Stimulated activated CD4-positive, alpha-beta T cell treated with anti-CD3 and anti-CD28 coated beads, TNF-alpha, amount 100 ng/mL, for 1 hour (primary cell): ENCODE data around the gene KCNH3.
"Not testable (repeated sequence)": the region's sequence is repeated elsewhere in the genome, so short reads cannot be mapped to it uniquely, and the experiment has no call there.

Experiments
- DNase-seq, 3 donors: peaks; one replicate each; pipeline ENCODE4 v3.0.0-alpha.2; 2020; ENCODE audit warnings: low read depth in 3 of 3, low spot score in 1 of 3

The KCNH3 gene, protein sequence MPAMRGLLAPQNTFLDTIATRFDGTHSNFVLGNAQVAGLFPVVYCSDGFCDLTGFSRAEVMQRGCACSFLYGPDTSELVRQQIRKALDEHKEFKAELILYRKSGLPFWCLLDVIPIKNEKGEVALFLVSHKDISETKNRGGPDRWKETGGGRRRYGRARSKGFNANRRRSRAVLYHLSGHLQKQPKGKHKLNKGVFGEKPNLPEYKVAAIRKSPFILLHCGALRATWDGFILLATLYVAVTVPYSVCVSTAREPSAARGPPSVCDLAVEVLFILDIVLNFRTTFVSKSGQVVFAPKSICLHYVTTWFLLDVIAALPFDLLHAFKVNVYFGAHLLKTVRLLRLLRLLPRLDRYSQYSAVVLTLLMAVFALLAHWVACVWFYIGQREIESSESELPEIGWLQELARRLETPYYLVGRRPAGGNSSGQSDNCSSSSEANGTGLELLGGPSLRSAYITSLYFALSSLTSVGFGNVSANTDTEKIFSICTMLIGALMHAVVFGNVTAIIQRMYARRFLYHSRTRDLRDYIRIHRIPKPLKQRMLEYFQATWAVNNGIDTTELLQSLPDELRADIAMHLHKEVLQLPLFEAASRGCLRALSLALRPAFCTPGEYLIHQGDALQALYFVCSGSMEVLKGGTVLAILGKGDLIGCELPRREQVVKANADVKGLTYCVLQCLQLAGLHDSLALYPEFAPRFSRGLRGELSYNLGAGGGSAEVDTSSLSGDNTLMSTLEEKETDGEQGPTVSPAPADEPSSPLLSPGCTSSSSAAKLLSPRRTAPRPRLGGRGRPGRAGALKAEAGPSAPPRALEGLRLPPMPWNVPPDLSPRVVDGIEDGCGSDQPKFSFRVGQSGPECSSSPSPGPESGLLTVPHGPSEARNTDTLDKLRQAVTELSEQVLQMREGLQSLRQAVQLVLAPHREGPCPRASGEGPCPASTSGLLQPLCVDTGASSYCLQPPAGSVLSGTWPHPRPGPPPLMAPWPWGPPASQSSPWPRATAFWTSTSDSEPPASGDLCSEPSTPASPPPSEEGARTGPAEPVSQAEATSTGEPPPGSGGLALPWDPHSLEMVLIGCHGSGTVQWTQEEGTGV

DNA sequence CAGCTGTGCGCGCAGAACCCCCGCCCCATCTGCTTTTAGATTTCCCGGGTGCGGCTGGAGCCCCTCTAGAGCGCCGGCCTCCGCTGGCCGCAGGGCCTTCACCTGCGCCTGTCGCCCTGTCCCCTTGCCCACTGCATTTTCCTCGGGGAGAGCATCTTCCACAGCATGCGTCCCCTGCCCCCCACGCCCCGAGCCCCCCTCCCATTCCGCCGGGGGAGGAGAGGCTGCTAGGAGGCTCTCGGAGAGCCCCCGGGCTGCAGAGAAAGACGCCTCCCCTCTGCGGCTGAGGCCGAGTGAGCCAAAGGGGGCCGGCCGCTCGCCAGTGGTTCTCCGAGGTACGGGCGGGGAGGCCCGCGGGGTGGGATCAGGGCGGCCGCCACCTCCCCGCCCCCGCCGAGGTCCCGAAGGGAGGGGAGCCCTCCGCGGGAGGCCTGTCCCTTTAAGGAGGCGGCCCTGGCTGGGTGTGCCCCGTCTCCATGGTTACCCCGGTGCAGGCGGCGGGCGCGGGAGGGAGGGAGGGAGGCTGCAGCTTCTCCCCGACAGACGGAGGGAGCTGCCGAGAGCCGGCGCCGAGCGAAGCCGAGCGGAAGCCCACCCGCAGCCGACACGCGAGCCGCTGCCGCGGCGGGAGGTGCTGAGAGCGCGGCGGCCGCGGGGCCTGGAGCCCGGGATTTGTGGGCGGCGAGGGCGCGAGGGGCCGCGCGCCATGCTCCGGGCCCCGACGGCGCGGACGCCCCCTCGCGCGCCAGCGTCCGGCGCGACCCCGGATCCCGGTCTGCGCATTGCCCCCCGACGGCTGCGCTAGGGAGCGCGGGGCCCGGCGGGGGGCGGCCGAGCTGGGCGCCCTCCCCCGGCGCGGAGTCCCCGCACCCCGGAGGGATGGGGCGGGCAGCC is at the start of gene KCNH3:
TSS of gene KCNH3 (plus strand) at position 521 of the 894 bp plus-strand sequence. CDS start 387 bp downstream, outside the sequence.
- DNase-seq = peak; percentile 60 to 80 (median 80)

DNA sequence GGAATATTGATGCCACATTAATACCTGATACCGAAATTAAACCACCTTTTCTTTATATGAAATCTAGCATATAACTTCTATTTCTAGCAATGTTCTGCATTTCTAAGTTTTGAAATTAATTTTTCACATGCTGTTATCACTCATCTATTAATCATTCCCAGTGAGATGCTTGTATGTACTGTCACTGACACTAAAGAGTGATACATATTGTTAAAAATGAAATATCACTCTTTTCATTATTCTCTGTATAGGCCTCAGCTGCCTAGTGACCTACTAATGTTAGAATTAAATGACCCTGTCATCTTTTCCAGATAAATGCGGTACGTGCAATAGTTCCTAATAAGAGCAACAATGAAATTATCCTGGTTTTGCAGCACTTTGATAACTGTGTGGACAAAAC is 49.7 kb upstream of the KCNH3 start:
- DNase-seq = no peak

DNA sequence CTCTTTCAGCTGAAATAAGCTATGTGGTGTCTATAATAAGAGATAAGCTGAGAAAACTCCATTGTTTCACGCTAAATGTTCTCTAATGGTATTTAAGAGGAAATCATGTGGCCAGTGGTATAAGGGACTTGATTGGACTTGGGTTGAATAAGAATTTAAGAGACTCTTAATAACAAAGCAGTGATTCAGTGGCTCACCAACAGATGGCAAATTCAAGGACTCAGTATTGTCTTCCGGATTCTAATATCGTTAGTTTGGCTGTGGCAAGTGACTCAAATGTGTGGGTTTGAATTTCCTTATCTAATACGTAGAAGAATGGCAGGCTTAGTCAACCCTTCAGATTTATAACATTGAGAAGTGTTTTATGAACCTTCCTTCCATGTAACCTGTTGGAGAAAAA is 49.1 kb upstream of the KCNH3 start:
- DNase-seq = no peak

DNA sequence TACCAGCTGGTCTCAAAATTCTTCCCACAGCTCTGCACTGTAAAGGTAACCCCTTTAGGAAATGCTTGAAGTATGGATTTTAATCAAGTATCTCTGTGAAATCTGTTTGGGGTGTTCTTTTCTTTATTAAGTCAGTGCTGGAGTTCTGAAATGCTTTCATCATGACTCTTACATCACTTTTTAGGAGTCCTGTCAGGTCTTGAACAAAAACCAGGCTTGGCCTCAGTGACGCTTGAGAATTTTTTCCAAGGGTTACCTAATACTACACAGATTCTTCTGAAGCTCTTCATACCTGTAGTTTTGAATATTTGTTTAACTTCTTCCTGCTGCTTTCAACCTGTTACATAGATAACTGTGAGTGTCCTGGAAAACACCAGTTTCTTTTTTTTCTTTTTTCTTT is 47.0 kb upstream of the KCNH3 start:
- no peak for DNase-seq

DNA sequence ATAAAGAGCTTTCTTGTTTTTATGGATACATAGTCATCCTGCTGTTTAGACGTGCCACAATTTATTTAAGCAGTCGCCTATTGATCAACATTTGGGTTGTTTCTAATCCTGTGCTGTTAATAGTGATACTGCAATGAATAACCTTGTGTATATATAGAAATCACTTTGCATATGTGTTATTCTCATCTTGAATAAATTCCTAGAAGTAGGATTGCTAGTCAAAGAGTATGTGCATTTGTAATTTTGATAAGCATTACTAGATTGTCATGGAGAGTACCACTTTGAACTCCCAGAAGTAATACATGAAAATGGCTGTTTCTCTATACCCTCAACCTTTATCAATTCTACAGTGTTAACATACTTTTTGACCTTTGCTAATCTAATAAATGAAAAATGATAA is 44.9 kb upstream of the KCNH3 start:
- no peak for DNase-seq

DNA sequence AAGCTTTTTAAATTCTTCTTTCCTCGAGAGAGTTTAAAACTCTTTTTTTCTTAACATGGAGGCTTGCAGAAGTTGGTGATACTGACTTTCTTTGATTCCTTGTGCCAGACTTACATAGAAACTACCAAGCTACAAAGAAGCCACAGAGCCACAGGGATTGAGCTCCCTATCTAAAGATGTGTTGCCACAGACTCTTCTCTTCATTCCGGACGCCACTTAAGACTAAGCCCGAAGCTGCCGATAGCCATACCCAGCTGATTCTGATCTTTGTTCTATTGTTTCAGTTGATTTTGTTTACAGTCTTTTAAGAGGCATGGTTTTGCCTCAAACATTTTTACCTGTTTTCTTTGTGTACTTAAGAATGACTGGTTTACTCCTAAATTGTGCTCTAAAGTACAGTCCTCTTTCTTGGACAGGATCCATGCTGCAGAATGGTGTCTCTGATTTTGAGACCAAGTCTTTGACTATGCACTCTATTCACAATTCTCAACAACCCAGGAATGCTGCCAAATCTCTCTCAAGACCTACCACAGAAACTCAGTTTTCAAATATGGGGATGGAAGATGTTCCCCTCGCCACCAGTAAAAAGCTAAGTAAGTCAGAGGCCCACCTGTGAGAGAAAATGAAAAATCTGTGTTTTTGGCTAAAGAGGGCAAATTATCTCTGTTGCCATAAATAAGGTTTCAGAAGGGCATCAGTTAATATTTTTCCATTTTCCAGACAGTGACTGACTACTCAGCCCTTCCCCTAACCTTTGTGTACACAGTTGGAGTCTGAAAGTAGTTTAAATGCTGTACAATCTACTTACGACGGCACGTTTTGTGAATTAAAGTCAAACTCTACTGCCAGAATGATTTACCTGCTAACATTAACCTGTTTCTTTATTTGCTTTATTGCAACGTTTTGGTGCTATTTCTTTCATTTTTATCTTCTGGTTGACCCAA is 42.1 kb upstream of the KCNH3 start:
- DNase-seq = no peak

DNA sequence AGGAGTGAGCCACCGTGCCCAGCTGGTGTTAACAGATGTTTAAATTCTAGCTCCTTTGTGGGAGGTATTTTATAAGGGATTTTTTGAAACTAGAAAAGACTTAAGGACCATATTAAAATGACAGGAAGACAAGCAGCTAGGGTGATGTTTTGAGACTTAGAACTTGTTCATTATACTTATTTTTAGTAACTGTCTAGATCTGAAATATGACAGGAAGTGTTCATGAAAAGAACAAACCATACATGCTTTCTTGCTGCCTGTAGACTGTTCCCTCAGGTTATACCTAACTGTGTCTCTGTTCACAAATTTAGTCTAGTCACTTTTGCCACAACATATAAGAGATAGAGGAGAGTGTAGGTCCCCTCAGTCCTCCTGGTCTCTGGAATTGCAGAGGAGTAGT is 36.9 kb upstream of the KCNH3 start:
- no peak for DNase-seq

DNA sequence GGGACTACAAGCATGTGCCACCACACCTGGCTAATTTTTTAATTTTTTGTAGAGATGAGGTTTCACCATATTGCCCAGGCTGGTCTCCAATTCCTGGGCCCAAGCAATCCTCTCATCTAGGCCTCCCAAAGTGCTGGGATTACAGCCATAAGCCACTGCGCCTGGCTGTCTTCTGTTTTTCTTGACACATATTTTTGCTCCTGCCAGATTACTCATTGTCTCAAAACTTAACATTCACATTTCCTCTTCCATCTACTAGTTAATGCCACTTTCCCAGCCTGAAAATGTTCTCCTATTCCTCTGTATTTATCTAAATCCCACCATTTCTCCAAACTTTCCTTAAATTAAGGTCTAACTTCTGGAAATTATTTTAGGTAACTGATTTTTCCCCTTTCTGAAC is 36.2 kb upstream of the KCNH3 start:
- no peak for DNase-seq

DNA sequence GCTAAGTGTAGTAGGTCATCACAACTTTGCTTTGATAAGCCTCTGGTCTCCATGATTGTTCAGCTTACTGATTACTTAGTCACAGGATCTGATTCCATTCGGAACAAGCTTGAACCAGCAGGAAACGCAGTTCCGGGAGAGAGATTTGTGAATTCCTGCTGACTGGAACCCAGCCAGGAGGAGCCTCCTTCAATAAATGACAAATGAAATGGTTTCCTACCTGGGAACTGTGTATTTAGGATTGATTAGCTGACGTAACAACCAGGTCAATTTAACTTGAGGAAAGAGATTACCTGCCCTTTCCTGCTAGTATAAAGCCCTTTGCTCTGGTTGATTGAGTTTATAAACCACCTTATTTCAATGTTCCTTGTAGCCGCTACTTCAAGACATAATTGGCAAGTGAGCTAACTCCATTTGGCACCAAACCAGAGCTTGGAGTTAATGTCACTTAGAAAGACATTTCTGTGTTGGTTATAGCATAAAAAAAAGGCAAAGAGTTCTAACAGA is 35.1 kb upstream of the KCNH3 start:
- DNase-seq = no peak

DNA sequence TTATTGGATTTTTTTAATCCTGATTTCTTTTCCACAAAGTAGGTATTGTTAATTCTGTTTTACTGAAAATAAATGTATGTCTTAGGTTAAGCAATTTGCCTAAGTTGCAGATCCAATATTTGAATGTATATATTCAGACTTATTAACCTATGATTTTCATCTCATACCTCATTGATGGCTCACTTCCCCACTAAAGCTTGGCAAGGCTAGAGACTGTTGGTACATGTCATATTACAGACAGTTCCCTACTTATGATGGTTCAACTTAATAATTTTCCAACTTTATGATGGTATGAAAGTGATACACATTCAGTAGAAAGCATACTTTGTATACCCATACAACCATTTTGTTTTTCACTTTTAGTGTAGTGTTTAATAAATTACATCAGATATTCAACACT is 33.2 kb upstream of the KCNH3 start:
- DNase-seq = no peak

DNA sequence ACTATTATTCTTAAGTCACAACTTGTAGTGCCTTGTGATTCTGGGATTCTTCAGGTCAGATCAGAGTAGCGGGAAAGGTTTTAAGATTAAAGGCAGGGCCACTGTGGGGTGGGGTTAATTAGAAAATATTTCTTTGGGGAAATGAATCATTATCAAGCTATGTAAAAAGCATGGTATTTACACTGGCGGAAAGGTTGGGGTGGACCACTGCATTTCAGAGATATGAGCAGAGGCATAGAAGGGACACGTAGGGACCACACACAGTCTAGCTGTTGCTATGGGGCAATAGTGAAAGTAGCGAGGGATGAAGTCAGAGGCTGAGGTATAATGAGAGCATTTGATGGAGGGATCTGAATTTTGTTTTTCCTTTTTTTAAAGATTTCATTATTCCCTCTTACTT is 31.7 kb upstream of the KCNH3 start:
- DNase-seq = no peak

DNA sequence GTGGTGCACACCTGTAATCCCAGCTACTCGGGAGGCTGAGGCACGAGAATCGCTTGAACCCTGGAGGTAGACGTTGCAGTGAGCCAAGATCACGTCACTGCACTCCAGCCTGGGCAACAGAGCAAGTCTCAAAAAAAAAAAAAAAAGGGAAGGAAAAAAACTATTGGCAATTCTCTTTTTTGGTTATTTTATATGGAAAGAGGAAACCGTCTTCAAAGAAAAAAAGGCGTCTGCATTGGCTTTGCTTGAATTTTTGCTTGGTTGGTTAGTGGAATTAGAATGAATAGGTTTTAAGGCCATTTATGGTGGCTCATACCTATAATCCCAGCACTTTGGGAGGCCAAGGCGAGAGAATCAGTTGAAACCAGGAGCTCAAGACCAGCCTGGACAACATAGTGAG is 29.1 kb upstream of the KCNH3 start:
- not testable (repeated sequence) for DNase-seq

DNA sequence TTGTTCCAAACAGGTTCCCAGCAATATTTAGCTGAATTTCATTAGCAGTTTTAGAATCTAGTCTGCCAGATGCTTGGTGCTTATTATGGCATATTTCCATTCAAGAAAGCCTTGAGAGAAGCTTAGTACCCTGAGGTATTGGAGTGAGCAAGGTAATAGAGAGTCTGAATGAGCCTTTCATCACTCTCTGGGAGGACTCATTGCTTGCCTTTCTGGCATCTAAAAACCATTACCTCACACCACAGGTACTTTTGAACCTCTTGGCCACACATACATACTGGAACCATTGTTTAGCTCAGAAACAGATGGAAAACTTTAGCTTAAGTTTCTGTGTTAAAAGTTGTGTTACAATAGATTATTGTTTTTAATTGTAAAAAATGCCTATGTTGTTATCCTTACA is 27.4 kb upstream of the KCNH3 start:
- DNase-seq = no peak

DNA sequence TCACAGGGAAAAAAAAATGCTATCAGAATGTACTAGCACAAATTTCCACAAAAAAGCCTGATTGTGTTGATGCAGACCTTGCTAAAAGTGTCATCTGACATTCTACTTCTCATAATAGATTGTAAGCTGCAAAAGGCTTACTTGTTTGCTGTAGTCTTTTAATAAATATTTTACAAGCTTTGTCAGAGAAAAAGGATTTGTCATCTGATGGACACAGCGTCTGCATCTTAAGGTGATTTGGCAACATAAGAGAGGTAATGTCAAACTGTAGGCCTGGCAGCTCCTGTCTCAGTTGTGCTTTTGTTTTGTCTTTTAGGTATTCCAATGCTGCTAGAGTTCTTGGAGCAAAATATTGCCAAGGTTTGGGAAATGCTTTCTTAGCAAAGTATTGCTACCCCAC is 26.3 kb upstream of the KCNH3 start:
- DNase-seq = no peak

DNA sequence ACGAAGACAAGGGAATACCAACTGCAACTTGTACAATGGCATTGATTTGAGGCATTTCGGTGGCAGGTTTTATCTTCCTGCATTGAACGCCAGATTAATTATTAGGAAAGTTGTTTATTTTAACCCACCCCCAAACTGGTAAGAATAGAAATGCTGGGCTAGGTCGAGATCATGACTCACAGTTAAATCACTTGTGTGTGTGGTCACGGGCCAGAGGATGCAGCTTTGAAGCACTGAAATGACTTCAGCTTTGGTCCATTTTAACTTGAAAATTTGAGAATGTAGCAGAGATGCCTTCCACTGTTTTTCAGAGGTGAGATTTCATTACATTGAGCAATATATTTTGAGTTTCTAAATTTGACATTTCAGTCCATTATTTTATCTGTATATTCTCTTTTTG is 23.6 kb upstream of the KCNH3 start:
- DNase-seq = no peak

DNA sequence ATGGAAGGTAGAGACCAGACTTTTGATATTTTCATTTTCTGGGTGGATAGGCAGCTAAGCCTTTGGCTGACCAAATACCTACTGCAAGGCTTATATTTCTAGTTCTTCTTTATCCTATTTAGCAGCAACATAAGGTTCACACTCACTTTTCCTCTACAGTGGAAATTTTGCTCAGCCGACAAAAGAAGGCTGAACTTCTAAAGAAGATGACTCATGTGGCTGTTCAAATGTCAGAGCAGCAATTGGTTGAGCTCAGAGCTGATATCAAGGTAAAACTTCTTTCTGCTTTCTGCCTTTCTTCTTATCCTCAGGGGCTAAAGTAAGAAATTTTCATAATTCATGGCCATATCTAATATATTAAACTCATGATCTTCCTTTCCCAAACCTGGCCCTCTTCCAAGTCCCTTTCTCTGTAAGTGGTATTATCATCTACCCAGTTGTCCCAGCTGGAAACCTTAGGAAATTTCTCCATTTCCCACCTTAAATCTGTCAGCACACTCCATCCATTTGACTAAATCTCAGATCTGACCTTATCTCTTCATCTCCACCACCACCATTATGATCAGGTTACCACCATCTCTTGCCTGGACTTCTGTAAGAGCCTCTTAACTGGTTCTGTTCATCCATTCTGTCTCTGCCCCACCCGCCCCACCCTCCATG is 19.8 kb upstream of the KCNH3 start:
- DNase-seq = no peak

DNA sequence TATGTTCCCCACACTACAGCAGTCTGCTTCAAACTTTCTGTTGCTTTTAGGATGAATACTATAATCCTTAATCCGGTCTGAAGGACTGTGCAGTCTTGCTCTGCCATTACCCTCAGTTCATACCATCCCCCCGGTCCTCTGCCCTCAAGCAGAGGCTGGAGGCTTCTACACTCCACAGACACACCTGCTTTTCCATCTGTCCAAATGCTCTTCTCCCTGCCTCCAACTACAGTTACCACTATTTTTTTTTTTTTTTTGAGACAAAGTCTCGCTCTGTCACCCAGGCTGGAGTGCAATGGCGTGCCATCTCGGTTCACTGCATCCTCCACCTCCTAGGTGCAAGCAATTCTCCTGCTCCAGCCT is 19.3 kb upstream of the KCNH3 start:
- DNase-seq = no peak

DNA sequence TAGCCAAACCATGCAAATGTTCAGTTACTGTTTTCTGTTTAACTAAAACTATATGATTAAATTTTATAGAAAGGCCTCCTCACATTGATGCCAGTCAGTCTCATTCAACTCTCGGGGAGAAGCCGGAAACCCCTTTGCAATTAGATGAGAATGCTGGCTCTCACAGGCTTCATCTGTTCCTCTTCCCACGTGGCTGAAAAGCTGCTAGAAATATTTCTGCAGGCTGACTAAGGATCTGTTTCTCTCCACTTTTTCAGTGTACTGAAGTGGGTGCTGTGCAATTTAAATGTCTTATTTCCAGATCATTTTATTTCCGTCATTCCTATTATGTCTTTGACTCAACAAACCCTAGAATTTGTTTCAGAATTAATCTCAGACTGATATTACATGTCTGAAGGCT is 17.4 kb upstream of the KCNH3 start:
- no peak for DNase-seq

DNA sequence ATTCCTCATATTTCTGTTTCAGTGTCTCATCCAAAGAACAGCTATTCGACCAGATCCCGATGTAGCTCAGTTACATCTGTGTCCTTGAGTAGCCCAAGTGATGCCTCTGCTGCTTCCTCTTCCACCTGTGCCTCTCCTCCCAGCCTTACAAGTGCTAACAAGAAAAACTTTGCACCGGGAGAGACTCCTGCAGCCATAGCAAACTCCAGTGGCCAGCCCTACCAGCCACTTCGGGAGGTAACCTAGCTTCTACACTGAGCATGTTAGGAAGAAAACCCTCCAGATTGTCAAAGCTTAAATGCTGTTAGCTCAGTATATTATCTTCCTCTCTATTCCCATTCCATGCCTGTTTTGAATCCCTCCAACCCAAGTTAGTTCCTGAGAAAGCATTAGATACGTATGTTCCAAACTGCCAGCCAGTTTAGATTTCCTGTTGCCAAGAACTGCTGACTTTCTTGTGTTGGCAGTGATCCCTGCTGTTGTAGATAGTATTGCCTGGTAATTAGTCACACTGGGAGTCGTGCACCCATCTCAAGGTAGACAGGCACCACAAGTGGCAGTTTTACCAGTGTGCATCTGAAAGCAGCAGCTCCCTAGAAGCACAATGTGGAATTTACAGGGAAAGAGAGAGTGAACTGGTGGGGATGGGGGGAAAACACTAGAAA is 14.0 kb upstream of the KCNH3 start:
- DNase-seq = no peak
